NCI-H1930 (cell line): ENCODE measurements around the gene NUP54.
A peak's percentile ranks its signal among the peaks of the same experiment; 100 is the strongest.

ENCODE experiments used
- DNase-seq, 2 experiments: peaks; one replicate each; lab custom pipeline; 2025; lab: John Stamatoyannopoulos, UW

Gene NUP54

DNA sequence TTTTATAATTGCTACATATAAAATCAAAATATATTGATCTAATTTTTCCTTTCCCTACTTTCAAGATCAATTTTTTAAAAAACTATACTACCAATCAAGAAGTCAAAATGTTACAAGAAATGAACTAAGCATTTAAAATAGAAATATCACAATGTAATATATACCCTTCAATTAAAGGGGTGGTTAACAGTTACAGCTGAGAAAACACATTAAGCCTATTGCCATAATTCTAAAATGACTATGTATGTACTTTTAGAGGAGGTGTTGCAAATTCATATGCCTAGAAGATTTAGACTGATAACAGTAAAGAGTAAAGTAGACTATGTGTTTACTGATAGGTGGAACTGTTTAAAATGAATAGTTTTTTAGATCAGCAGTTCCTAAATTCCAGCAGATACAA, 3.7 kb downstream of the NUP54 start:
- DNase-seq: no peak

DNA sequence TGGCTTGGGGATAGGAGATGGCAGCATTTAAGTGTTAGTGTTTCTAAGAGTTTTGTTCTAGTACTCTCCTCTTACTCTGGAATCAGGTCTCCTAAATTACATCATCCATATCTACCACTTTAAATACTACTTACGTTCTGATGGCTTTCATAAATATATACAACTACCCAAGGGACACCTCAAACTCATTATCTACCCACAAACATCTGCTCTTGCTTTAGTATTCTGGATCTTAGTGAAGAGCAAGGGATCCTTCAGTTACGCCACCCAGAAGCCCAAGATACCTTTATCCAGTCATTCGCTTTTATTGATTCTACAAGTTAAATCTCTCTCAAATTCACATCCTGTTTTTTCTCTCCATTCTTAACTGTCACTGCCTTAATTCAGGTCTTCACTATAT, 7.0 kb downstream of the NUP54 start:
- DNase-seq: no peak

DNA sequence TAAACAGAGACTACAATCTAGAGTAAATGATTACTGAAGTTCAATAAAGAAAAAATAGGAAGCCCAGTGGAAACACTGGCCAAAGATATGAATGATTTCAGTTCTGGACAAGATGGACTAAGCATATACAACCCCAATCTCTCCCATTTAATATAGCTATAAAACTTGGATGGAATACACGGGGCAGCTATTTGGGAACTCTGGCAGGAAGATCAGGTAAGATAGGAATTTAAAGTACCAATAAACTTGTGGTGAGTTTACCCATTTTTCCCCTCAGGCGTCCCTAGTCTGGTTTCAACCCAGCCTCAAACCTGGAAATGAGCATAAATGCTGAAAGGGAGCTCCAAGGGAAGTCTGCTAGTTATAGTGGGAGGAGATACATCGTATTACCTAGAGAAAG, 20.4 kb downstream of the NUP54 start:
- DNase-seq: no peak

DNA sequence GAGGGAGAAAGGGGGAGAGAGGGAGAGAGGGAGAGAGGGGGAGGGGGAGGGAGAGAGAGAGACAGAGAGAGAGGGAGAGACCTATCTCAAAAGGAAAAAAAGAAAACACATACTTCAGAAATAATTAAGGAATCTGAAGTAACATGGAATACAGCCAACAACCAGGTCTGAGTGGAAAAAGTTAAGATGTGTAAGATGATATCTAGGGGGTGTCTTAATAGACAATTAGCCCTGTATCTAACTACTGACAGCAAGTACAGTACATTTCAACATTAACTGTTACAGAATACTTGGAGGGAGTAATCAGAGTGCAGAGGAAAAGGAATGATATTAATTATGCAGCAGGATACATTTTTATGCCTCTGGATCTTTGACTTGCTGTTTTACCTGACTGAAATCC, 22.4 kb downstream of the NUP54 start:
- DNase-seq: no peak

DNA sequence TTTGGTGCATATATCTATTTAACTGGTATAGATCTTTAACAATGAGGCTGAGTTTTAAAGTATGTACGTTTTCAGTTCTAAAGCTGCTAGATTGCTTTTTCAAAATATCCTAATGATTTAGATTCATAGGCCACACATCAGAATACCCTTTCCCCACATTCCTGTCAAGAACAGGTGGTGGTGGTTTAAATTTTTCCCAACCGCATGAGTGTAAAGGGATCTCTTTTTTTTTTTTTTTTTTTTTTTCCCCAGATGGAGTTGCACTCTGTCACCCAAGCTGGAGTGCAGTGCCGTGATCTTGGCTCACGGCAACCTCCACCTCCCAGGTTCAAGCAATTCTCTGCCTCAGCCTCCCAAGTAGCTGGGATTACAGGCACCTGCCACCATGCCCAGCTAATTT, 28.0 kb downstream of the NUP54 start:
- no peak for DNase-seq

DNA sequence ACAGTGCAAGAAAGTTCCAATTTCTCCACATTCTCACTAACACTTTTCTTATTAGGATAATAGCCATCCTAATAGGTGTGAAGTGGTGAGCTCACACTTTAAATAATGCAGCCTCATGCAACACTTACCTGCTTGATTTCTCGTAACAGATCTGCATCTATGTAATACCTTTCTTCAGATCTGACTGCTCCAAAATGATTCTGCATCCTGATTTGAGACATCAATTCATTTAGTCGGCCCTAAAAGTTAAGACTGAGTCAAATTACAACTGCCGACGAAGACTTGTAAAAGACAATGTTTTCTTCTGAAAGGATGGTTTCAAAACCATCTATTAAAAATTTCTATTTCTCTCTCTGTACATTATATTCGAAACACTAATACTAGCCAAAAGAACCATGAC, 30.7 kb downstream of the NUP54 start:
- no peak for DNase-seq

DNA sequence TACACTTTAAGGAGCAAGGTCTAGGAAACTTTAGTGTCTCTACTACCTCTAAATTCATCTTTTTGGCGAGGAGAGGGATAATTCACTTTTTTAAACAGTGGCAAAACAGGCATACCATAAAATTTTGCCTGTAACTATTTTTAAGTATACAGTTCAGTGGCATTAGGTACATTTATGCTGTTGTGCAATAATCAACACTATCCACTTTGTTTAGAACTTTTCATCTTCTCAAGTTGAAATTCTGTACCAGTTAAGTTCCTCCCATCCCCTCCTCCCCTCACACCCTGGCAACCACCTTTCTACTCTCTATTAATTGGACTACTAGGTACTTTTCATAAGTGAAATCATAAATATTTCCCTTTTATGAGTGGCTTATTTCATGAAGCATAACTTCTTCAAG, 31.4 kb downstream of the NUP54 start:
- DNase-seq: no peak

DNA sequence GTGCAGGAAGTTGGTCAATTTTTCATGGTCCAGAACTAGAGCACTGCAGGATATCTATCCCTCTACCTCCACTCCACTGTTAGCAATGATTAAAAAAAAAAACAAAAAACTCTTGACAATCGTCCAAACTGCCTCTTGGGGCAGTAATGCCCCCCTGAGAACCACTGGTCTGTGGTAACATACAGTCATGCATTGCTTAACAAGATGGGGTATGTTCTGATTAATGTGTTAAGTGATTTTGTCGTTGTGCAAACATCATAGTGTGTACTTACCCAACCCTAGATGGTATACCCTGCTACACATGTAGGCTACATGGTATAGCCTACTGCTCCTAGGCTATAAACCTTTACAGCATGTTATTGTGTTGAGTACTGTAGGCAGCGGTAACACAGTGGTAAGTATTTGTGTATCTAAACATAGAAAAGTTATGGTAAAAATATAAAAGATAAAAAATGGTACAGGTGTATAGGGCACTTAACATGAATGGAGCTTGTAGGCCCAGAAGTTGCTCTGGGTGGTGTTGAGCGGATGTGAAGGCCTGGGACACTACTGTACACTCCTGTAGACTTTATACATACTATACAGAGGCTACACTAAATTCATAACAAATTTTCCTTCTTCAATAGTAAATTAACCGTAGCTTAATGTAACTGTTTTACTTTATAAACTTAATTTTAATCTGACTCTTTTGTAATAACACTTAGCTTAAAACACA, 39.6 kb downstream of the NUP54 start:
- DNase-seq: no peak

DNA sequence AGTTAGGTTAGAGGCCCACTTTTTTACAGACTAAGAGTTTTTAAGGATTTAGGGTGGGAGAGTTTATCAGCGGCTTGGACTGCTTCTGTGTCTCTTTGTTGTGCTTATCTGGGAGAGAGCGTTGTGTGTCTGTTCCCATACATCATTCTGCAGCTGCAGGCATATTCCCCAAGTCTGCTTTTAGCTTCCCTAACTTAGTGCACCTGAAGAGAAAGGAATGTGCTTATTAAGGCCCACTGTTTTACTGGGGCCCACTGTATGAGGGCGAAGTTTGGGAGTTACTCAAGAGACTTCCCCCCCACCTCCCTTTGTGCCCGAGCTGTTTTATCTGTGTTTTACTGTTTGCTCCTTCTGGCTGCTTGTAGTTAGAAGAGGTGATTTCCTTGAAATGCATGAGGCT, 41.8 kb downstream of the NUP54 start:
- DNase-seq: no peak

DNA sequence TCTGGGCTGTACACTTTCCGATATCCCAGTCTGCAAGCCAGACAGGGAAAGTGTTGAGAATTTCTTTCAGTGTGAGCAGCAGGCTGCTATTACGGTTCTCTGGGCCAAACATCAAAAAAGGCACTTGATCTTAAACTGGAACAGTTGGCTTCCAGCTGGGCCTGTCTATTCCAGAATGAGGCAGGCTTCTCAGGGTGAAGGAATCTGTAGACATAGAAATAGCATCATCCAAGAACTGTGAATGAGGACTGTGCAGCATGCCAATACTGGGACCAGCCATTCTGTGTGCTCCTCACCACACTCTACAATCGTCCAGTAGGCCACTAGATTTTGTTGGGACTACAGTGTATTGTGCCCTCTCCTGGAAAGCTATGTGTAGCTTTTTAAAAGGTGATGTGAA, 42.5 kb downstream of the NUP54 start:
- DNase-seq: no peak

DNA sequence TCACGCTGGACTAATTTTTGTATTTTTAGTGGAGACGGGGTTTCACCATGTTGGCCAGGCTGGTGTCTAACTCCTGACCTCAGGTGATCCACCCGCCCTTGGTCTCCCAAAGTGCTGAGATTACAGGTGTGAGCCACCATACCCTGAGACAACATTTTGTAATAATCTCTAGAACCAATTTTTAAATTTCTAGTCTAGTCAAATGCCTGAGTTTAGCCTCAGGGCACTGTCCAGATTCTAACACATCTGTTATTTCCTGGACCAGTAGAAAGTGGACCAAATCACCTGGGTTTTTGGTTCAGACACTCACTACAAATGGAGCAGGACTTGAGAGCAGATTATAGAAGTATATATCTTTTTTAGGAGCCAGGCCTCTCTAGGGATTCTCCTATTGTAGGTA, 52.1 kb downstream of the NUP54 start:
- DNase-seq: no peak

DNA sequence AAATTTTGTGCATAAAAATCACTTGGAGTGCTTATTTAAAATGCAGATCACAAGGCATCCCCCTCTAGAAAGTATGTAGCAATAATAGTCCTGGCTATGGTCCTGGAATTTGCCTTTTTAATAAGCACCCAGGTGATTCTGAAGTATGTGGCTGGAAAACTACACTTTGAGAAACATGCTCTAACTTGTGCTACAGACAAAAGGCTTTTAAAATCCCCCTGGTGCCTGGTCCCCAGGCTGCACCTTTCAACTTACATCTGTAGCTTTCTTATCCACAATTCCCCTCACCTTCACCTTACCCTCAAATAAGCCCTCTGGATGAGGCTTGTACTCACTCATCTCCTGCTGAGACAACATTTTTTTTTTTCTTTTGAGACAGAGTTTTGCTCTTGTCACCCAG, 52.6 kb downstream of the NUP54 start:
- no peak for DNase-seq

DNA sequence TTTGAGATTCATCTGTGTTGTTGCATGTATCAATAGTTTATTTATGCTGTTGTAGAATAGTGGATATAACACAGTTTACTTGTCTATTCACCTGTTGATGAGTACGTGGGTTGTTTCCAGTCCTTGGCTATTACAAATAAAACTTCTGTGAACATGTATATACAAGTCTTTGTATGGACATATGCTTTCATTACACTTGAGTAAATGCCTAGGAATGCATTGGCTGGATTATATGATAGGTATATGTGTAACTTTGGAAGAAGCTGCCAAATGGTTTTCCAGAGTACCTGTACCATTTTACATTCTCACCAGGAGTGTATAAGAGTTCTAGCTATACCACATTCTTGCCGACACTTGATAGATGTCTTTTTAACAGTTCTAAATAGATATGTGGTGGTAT, 57.1 kb downstream of the NUP54 start:
- no peak for DNase-seq

DNA sequence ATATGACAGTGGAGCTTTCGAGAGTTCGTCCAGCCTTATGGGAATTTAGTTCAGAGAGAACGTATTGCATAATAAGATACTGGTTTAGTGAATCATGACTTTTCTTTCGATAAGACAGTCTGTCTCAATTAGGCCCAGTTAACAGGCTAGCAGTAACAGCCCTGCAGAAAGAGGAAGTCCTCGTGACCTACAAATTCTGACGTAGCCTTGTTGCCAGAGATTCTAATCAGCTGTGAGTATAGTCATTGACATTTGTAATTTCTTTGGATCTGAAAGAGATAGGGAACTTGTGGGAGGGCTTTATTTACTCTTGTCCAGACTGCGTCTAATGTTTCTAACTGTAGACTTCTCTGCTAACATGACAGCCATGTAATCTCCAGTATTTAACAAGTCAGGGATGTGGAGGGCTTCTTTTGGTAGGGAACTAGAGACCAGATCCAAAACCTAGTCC, 57.9 kb downstream of the NUP54 start:
- DNase-seq: no peak

DNA sequence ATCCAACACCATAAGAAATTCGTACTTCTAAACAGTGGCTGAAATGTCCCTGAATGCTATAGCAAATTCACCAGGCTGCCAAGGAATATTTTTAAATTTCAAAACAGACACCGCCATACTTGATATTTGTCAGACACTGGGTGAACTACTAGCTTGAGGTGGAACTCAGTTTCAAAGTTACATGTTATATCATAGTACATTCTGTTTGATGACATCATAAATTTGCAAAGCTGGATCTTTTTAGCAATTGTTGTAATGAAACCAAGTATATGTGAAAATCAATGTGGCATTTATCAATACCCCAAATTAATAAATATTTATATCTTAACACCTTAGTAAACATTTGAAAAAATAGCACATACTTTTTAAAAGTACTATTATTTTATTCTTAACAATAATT, 59.5 kb downstream of the NUP54 start:
- no peak for DNase-seq

DNA sequence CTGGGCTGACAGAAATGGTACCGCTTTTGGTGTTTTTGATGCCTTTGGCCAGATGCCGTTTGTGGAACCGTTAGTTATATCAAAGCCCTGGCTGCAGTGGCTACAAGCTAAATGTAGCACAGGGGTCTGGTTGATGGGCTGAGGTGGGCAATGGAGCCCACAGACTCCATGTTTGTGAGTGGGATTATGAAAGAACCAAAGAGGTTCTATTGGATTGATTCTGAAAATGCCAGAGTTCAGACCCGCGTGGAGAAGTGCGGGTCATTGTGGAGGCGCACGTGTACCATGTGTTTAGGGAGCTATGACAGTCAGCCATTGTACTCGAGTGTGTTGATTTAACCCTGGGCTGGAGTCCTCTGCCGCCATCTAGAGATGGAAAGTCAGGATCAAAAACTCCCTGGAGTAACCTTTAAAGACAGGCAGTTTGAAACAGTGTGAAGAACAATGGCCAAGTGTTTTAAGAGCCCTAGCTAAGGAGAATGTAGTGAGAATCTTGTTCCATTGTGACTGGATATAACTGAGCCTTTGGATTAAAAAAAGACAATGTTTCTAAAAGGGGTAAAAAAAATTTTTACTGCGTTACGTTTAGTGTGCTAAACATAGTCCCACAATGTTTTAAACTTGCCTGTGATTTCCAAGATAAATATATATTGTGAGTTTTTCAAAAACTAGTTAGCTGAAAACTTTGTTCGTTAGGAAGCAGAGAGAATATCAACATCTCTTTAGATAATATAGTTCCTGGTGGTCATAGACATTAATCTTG, 61.0 kb downstream of the NUP54 start:
- peak; percentile 50 to 54 for DNase-seq

DNA sequence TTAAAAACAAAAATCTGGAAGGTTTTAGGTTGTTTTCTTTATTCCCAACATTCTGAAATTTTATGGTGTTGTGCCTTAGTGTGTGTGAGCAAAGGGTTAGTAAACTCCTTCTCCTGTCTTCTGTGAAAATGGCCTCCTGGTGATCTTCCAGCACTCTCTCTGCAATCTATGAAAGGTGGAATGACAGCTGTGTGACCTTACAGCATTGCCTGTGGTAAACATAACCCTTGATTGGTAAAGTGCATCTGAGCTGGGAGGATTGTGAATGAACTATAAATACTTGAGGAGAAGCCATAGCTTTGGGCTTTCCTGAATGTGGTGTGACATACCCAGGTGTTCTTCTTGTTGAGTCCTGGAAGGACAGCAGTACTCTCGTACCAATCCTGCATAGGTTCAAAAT, 63.7 kb downstream of the NUP54 start:
- no peak for DNase-seq

DNA sequence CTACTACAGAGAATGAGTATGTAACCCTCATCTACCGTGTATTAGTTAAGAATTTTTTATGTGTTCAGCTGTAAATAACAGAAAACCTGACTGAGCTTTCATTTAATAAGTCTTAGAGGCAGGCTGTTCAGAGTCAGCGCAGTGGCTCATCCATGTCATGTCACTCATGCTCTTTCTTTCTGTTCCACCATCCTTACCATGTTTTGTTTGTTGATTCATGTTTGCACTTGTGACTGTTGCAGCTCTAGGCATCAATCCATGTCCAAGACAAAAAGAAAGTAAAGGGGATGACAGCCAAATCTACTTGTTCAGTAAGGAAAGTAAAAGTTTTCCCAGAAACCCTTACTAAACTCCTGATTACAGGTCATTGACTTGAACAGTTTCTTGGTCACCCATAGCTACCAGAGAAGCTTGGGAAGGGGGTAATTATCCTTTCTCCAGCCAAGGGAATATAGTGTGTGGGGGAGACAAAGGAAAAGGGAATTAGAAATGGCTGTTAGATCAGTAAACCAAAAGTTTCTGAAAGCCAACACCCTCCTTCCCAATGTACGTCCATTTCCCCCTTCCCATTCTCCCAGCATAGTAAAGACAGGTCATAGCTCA, 64.7 kb downstream of the NUP54 start:
- DNase-seq: no peak

DNA sequence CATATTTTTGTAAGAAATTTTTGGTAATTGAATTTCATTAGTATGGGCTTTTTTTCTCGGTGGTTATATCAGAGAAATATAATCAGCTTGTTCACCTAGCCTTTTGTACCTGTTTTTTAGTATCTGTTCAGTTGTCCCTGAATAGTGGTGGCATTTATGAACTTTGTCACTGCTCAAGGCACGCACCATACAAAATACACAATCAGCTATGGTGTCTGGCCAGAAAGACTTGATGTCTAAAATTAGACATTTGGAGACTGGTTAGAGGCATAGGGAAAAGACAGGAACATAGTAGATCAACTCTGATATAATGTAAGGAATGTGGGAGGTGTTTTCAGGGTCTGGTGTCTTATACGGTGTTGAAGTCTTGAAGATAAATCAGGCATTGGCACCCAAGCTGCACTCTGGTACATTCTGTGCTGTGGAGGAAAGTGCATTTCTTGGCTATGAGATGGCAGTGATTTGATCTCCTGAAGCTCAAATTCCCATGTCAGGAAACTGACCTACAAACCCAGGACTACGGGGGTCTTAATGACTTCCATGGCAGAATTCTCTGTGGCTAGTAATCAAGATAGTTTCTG, 70.1 kb downstream of the NUP54 start:
- no peak for DNase-seq

DNA sequence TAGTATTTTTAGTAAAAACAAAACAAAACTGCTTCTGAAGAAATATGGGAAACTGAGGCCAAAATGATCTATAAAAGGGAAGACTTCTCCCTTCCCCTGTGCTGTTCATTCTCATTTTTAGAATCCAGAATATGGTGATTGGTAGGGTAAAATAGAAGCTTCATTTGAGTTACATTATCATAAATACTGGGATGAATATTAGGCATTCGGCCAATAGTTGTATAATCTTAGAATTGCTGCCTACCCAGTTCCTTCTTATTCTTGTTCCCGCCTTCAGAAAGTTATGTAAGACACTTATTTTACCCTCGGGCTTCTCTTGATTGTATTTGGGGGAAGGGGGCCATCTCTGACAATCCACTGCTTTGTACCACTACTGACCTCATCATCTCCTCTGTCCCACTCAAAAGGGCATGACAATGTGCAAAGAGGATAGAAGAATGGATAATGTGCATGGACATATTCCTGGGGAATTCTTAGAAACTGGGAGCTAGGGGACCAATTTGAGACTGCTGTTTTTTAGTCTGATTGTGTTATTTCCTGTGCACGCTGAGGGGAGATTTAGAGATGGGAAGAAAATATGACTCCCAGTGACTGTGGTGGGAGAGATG, 73.1 kb downstream of the NUP54 start:
- DNase-seq: no peak

DNA sequence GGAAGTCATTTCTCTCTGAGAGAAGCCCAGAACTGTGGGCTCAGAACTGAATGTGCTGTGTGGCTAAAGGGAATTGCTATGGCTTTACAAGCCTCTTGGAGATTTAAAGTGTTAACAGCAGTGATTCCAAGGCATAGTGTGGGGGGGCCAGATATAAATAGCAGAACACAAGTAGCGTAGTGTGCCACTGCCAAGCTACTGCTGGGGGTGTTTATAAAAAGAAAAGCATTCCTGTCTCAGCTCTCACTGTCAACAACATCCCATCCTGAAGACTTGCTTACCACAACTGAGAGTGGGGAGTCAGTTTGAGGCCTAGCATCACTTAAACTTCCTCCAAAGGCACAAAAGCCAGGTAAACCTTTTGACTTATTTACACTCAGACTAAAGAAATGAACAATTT, 73.7 kb downstream of the NUP54 start, which contains the start of gene ART3:
ART3 (plus strand) TSS at position 242 of the 400 bp plus-strand sequence. CDS start 1,181 bp downstream, outside the sequence.
- DNase-seq: no peak

DNA sequence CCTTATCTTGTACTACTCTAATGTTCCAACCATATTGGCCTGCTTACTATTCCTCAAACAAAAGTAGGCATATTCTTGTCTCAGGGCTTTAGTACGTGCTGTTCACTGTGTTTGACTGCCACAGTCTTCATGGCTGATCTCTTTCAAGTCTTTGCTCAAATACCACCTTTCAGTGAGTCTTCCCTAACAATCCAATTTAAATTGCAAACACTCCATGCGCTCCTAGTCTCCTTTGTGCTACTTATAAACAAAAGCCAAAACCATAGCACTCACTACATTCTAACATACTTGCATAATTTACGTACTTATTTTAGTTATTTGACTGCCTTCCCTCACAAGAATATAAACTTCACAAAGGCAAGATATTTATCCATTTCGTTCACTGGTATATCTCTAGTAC, 75.4 kb downstream of the NUP54 start:
- DNase-seq: no peak
